ENCODE measurements around the gene ERG28. TPM values are rescaled to one million over a fixed set of nuclear protein-coding genes. Genes with fewer than 3 reads are reported as not detected.

Gene ERG28, protein sequence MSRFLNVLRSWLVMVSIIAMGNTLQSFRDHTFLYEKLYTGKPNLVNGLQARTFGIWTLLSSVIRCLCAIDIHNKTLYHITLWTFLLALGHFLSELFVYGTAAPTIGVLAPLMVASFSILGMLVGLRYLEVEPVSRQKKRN
- 3.0 and 4.1 TPM in 2 replicates for total RNA-seq

DNA sequence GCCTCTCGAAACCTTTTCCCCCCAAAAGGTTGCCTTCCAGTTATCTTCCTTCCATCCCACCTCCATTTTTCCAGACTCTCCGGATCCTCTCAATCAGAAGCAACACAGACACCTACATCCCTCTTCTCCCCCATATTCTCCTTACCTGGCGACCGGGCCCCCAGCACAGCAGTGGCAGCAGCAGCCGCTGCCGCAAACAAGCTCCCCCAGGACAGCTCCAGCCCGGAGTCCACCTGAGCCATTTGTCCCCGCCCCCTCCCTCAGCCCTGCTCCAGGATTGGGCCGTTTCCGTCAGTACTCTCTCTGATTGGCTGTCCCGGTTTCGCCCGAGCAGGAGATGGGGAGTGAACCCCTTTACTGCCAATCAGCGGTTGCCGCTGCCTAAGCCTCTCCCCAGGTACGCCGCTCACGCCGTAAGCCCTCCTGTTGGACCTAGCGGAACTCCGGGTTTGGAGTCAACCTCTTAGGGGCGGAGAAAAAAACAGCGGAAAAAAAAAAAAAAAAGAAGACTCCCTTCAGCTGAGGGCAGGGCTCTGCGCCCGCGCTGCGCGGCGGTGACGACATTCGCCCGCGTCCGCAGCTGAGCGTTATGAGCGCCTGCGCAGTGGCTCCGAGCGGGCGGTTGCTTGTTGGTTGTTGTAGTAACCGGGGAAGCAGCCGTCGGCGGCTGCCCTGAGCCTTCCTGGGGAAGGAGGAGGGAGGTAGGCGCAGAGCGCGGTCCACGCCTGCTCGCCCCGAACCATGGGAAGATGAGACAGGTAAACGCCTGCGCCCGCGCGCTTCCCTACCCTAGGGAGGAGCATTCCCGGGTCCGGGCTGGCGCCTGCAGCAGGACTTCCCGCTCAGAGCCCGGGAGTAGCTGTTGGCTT is at the start of gene ERG28, which contains the start of gene TTLL5:
Gene ERG28 (minus strand): TSS at position 247 of the 869 bp plus-strand sequence. CDS start 3,374 bp downstream, outside the sequence.
Gene TTLL5 (plus strand): TSS at position 617 of the 869 bp plus-strand sequence. CDS start 1,904 bp downstream, outside the sequence.

Other genes starting within 250 kb of the ERG28 start
- 2.0 and 26.5 TPM in 2 replicates for gene JDP2, start 232.9 kb downstream of the ERG28 start, total RNA-seq
- 0.66 TPM in 1 of 2 replicates, not detected in the other for gene BATF, start 138.4 kb downstream of the ERG28 start, total RNA-seq
- gene FLVCR2, start 82.3 kb downstream of the ERG28 start, total RNA-seq, result 1.4 and 3.8 TPM in 2 replicates
- gene TTLL5, start 370 bp upstream of the ERG28 start, total RNA-seq, result 33.8 and 42.4 TPM in 2 replicates

Data from endothelial cell of coronary artery (primary cell).